ENCODE data around the gene RPL11. TPM values are rescaled to one million over a fixed set of nuclear protein-coding genes. Genes with fewer than 3 reads are reported as not detected.

Gene RPL11
- total RNA-seq, 1 donor from 2014 or later = 1,285 TPM

DNA sequence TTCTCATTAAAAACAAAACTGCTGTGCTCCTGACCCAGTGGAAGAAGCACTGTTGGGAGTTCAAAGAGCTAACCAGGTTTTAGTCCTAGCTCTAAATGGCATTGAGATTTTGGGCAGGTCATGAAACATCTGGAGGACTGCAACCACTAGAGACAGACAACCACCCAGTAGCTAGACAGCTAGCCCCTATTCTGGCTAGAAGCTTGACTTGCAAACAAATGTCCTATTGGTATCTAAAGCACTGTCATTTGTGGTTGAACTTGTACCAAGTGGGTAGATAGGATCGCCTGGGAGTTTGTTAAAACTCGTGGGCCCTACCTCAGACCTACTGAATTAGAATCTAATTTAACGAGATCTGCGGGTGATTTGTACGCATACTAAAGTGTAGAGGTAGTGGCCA lies 6.9 kb downstream of the RPL11 start:
- TF ChIP-seq, protein P1, sequence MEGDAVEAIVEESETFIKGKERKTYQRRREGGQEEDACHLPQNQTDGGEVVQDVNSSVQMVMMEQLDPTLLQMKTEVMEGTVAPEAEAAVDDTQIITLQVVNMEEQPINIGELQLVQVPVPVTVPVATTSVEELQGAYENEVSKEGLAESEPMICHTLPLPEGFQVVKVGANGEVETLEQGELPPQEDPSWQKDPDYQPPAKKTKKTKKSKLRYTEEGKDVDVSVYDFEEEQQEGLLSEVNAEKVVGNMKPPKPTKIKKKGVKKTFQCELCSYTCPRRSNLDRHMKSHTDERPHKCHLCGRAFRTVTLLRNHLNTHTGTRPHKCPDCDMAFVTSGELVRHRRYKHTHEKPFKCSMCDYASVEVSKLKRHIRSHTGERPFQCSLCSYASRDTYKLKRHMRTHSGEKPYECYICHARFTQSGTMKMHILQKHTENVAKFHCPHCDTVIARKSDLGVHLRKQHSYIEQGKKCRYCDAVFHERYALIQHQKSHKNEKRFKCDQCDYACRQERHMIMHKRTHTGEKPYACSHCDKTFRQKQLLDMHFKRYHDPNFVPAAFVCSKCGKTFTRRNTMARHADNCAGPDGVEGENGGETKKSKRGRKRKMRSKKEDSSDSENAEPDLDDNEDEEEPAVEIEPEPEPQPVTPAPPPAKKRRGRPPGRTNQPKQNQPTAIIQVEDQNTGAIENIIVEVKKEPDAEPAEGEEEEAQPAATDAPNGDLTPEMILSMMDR (IDR thresholded peaks at IDR 0.05; ENCODE audit: unreplicated experiment) = no peak
- H3K27me3 Mint-ChIP-seq (ENCODE audit: unreplicated experiment) = no peaks in the 10 kb centered on the region
- no peak overlapping the region for H3K27ac Mint-ChIP-seq (ENCODE audit: unreplicated experiment)
- no peak for DNase-seq (ENCODE audit: low spot score)
- H3K4me1 Mint-ChIP-seq (ENCODE audit: unreplicated experiment) = peaks cover 25% of the 10 kb centered on the region
- no peaks in the 10 kb centered on the region for H3K9me3 Mint-ChIP-seq (ENCODE audit: unreplicated experiment)
- H3K36me3 Mint-ChIP-seq (ENCODE audit: low read depth, unreplicated experiment) = peaks cover 45% of the 10 kb centered on the region
- H3K4me3 Mint-ChIP-seq (ENCODE audit: unreplicated experiment) = no peak overlapping the region

DNA sequence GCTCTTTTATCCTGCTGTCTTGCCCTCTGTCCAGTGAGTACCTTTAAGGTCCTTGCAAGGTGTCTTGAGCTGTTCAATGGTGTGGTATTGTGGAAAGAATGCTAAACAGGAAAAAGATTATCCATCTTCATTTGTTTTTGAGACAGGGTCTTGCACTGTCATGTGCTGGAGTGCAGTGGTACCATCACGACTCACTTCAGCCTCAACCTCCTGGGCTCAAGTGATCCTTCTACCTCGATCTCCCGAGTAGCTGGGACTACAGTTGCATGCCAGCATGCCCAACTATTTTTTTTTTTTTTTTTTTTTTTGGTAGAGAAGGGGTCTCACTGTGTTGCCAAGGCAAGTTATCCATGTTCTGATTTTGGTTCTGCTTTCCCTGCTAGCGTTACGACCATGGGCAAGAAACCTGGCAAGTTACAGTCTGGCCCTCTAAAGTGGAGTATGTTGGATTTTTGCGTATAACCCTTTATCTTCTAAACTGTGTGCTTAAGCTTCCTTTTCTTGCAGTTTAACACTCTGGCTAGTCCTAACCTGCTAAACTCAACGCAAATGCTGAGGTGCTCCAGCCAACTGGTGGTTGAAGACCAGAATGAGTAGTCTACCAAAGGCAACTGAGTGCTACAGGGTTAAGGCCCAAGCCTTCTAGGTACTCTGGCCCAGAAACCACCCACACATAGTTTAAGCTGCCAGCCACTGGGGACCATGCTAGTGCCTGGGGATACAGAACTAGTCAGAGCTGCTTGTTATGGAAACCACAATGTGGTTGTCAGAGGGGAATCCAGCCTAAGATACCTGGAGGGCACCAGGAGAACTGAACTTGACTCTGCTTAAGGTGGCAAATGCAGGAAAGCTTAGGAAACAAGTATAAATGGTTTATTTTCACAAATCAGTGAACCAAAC lies 7.9 kb downstream of the RPL11 start:
- no peak overlapping the region for H3K4me3 Mint-ChIP-seq (ENCODE audit: unreplicated experiment)
- H3K9me3 Mint-ChIP-seq (ENCODE audit: unreplicated experiment) = no peaks in the 10 kb centered on the region
- H3K36me3 Mint-ChIP-seq (ENCODE audit: low read depth, unreplicated experiment) = peaks cover 41% of the 10 kb centered on the region
- H3K4me1 Mint-ChIP-seq (ENCODE audit: unreplicated experiment) = peaks cover 15% of the 10 kb centered on the region
- H3K27ac Mint-ChIP-seq (ENCODE audit: unreplicated experiment) = peak overlapping the region; percentile 42
- no peak for DNase-seq (ENCODE audit: low spot score)
- TF ChIP-seq, protein P1 (IDR thresholded peaks at IDR 0.05; ENCODE audit: unreplicated experiment) = no peak
- H3K27me3 Mint-ChIP-seq (ENCODE audit: unreplicated experiment) = no peaks in the 10 kb centered on the region

DNA sequence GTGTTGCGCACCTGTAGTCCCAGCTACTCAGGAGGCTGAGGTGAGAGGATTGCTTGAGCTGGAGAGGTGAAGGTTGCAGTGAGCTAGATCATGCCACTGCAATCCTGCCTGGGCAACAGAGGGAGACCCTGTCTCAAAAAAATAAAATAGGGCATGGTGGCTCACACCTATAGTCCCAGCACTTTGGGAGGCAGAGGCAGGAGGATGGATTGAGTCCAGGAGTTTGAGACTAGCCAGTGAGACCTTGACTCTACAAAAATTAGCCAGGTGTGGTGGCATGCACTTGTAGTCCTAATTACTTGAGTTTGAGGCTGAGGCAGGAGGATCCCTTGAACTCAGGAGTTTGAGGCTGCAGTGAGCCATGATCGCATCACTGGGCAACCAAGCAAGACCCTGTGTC lies 9.7 kb downstream of the RPL11 start:
- DNase-seq (ENCODE audit: low spot score) = no peak
- TF ChIP-seq, protein P1 (IDR thresholded peaks at IDR 0.05; ENCODE audit: unreplicated experiment) = no peak
- Mint-ChIP-seq H3K4me1 (ENCODE audit: unreplicated experiment) (peaks cover 1% of the 10 kb centered on the region), H3K27ac (ENCODE audit: unreplicated experiment) (no peak overlapping the region), H3K9me3 (ENCODE audit: unreplicated experiment) (no peaks in the 10 kb centered on the region), H3K27me3 (ENCODE audit: unreplicated experiment) (no peaks in the 10 kb centered on the region), H3K4me3 (ENCODE audit: unreplicated experiment) (no peak overlapping the region), H3K36me3 (ENCODE audit: low read depth, unreplicated experiment) (peaks cover 23% of the 10 kb centered on the region)

DNA sequence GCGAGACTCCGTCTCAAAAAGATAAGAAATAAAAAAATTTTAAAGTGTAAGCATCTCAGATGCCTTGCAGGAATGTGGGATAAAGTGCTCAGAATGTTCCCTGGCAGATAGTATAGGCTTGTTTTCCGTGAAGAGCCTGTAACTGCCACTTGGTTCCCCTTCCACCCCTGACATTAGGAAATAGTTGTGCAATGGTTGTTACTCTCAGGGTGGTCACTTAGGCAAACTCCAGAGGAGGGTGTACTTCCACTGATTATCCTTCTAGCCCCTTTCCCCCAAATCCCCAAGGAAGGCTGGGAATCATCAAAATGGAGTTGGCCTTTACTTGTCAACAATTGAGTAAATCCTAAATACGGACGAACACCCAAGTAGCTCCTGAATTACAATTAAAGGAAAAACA lies 10.4 kb downstream of the RPL11 start:
- TF ChIP-seq, protein P1 (IDR thresholded peaks at IDR 0.05; ENCODE audit: unreplicated experiment) = no peak
- Mint-ChIP-seq H3K27ac (ENCODE audit: unreplicated experiment) (no peak overlapping the region), H3K9me3 (ENCODE audit: unreplicated experiment) (no peaks in the 10 kb centered on the region), H3K4me3 (ENCODE audit: unreplicated experiment) (no peak overlapping the region), H3K27me3 (ENCODE audit: unreplicated experiment) (no peaks in the 10 kb centered on the region), H3K36me3 (ENCODE audit: low read depth, unreplicated experiment) (peaks cover 18% of the 10 kb centered on the region), H3K4me1 (ENCODE audit: unreplicated experiment) (no peaks in the 10 kb centered on the region)
- no peak for DNase-seq (ENCODE audit: low spot score)

DNA sequence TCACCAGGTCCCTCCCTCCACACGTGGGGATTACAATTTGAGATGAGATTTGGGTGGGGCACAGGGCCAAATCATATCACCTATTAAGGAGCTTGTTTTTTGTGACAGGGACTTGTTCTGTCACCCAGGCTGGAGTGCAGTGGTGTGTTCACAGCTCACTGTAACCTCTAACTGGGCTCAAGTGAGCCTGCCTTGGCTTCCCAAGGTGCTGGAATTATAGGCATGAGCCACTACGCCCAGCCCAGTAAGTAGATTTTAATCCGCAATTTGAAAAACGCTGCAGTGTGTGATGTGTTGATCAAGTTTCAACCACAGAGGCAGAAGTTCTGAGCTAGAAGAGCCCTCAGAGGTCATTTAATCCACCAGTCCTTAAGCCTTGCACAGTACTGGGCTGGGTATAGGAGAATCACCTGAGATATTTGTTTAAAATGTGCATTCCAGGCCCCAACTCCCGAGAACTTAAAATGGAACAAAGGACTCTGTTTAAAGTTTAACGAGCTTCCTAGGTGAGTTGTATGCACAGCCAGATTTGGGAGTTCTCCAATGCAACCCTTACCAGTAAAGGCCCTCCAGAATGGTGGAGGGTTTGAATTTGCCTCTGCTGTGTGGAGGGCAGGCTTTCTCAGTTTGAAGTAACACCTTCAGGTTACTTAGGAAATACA lies 13.4 kb downstream of the RPL11 start:
- H3K36me3 Mint-ChIP-seq (ENCODE audit: low read depth, unreplicated experiment) = peaks cover 9% of the 10 kb centered on the region
- H3K27me3 Mint-ChIP-seq (ENCODE audit: unreplicated experiment) = peaks cover 4% of the 10 kb centered on the region
- no peak for DNase-seq (ENCODE audit: low spot score)
- H3K4me3 Mint-ChIP-seq (ENCODE audit: unreplicated experiment) = no peak overlapping the region
- no peaks in the 10 kb centered on the region for H3K9me3 Mint-ChIP-seq (ENCODE audit: unreplicated experiment)
- TF ChIP-seq, protein P1 (IDR thresholded peaks at IDR 0.05; ENCODE audit: unreplicated experiment) = no peak
- H3K27ac Mint-ChIP-seq (ENCODE audit: unreplicated experiment) = no peak overlapping the region
- H3K4me1 Mint-ChIP-seq (ENCODE audit: unreplicated experiment) = no peaks in the 10 kb centered on the region
